ENCODE measurements around the gene POU6F2. TPM values are rescaled to one million over a fixed set of nuclear protein-coding genes. Genes with fewer than 3 reads are reported as not detected.

Gene POU6F2, protein sequence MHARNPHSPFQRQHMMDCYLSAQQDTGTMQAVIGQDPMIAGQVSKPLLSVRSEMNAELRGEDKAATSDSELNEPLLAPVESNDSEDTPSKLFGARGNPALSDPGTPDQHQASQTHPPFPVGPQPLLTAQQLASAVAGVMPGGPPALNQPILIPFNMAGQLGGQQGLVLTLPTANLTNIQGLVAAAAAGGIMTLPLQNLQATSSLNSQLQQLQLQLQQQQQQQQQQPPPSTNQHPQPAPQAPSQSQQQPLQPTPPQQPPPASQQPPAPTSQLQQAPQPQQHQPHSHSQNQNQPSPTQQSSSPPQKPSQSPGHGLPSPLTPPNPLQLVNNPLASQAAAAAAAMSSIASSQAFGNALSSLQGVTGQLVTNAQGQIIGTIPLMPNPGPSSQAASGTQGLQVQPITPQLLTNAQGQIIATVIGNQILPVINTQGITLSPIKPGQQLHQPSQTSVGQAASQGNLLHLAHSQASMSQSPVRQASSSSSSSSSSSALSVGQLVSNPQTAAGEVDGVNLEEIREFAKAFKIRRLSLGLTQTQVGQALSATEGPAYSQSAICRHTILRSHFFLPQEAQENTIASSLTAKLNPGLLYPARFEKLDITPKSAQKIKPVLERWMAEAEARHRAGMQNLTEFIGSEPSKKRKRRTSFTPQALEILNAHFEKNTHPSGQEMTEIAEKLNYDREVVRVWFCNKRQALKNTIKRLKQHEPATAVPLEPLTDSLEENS
- total RNA-seq (not detected), polyA plus RNA-seq (not detected)

DNA sequence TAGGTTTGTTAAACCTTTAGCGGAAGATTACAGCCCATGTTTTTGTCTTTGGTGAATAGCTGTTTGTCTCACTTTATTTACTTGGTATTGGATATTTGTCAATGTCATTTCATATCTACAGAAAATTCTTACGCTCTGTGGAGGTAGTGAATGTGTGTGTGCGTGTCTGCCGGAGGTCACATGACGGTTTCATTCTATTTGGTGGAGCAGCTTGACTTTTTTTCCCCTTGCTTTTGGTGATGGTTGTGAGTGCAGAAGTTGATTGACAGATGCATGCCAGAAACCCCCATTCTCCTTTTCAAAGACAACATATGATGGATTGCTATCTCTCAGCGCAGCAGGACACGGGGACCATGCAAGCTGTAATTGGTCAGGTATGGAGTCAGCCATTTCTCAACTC, at the start of gene POU6F2:
Gene POU6F2 (plus strand): TSS at position 225 of the 400 bp plus-strand sequence. CDS start 45 bp downstream, at position 270.
- Histone ChIP-seq H3K4me3 (ENCODE audit: low read depth, low read length) (no peak within 1 kb of the TSS), H3K27me3 (ENCODE audit: control insufficient read depth, insufficient read depth, low read length) (peaks cover 9% of the 10 kb centered on the region), H3K4me1 (ENCODE audit: control insufficient read depth, insufficient read depth, low read length, poor library complexity, severe bottlenecking) (no peaks in the 10 kb centered on the region), H3K9me3 (ENCODE audit: control insufficient read depth in 2 of 2, low read length in 2 of 2) (no peaks in the 10 kb centered on the region), H3K27ac (ENCODE audit: insufficient read depth, low read length, poor library complexity, severe bottlenecking) (no peak within 1 kb of the TSS), H3K36me3 (ENCODE audit: control insufficient read depth, insufficient read depth, low read length) (no peaks in the 10 kb centered on the region)
- DNase-seq (no peak), ATAC-seq (ENCODE audit: low read depth in 2 of 2) (no peak)
- H3K27me3 Mint-ChIP-seq = peaks cover 45% of the 10 kb centered on the region
- H3K36me3 Mint-ChIP-seq = no peaks in the 10 kb centered on the region
- no peak within 1 kb of the TSS for H3K27ac Mint-ChIP-seq
- H3K9me3 Mint-ChIP-seq = peaks cover 0 to 4% (median 0%) of the 10 kb centered on the region in 7 donors
- peaks cover 0 to 2% (median 0%) of the 10 kb centered on the region in 4 donors for H3K4me1 Mint-ChIP-seq
- H3K4me3 Mint-ChIP-seq = no peak within 1 kb of the TSS

DNA sequence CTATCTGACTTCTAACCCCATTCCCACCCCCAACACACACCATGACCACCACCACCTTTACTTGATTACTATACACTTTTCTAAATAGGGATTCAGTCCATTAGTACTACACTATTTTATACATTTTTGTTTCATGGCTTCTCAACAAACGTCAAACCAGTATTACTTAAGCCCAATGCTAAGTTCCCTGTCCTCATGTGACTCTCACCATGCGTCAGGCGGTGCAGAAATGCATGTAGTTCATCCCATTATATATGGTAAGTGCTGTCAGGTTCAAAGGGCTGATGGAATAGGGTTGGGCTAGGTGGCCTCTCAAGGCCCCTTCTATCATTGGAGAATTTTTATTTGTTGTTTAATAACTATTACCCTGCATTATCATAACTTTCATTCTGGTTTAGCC, 49.2 kb upstream of the POU6F2 start:
- H3K4me1 ChIP-seq (ENCODE audit: control insufficient read depth, insufficient read depth, low read length, poor library complexity, severe bottlenecking) = no peaks in the 10 kb centered on the region
- no peak overlapping the region for H3K4me3 Mint-ChIP-seq
- peaks cover 0 to 5% (median 0%) of the 10 kb centered on the region in 4 donors for H3K4me1 Mint-ChIP-seq
- no peaks in the 10 kb centered on the region for H3K36me3 ChIP-seq (ENCODE audit: control insufficient read depth, insufficient read depth, low read length)
- no peaks in the 10 kb centered on the region for H3K36me3 Mint-ChIP-seq
- H3K27ac Mint-ChIP-seq = no peak overlapping the region
- H3K9me3 ChIP-seq (ENCODE audit: control insufficient read depth in 2 of 2, low read length in 2 of 2) = no peaks in the 10 kb centered on the region
- H3K27me3 ChIP-seq (ENCODE audit: control insufficient read depth, insufficient read depth, low read length) = peaks cover under 1% of the 10 kb centered on the region
- H3K27me3 Mint-ChIP-seq = peaks cover 6% of the 10 kb centered on the region
- ATAC-seq (ENCODE audit: low read depth in 2 of 2) = no peak
- no peak overlapping the region for H3K4me3 ChIP-seq (ENCODE audit: low read depth, low read length)
- H3K27ac ChIP-seq (ENCODE audit: insufficient read depth, low read length, poor library complexity, severe bottlenecking) = no peak overlapping the region
- no peak for DNase-seq
- H3K9me3 Mint-ChIP-seq = no peaks in the 10 kb centered on the region

- ATAC-seq (ENCODE audit: low read depth in 2 of 2) = no peak
- H3K9me3 Mint-ChIP-seq = no peaks in the 10 kb centered on the region
- Histone ChIP-seq H3K27ac (ENCODE audit: insufficient read depth, low read length, poor library complexity, severe bottlenecking) (no peak overlapping the region), H3K27me3 (ENCODE audit: control insufficient read depth, insufficient read depth, low read length) (no peaks in the 10 kb centered on the region), H3K36me3 (ENCODE audit: control insufficient read depth, insufficient read depth, low read length) (no peaks in the 10 kb centered on the region), H3K9me3 (ENCODE audit: control insufficient read depth in 2 of 2, low read length in 2 of 2) (no peaks in the 10 kb centered on the region), H3K4me1 (ENCODE audit: control insufficient read depth, insufficient read depth, low read length, poor library complexity, severe bottlenecking) (no peaks in the 10 kb centered on the region), H3K4me3 (ENCODE audit: low read depth, low read length) (no peak overlapping the region)
- DNase-seq = no peak
- H3K27ac Mint-ChIP-seq = no peak overlapping the region
- H3K27me3 Mint-ChIP-seq = peaks cover 6% of the 10 kb centered on the region
- peaks cover 0 to 5% (median 0%) of the 10 kb centered on the region in 4 donors for H3K4me1 Mint-ChIP-seq
- H3K4me3 Mint-ChIP-seq = no peak overlapping the region
- no peaks in the 10 kb centered on the region for H3K36me3 Mint-ChIP-seq
Measured at GRCh38 chr7:38929460-38930171, 48.1 kb upstream of the POU6F2 start.

DNA sequence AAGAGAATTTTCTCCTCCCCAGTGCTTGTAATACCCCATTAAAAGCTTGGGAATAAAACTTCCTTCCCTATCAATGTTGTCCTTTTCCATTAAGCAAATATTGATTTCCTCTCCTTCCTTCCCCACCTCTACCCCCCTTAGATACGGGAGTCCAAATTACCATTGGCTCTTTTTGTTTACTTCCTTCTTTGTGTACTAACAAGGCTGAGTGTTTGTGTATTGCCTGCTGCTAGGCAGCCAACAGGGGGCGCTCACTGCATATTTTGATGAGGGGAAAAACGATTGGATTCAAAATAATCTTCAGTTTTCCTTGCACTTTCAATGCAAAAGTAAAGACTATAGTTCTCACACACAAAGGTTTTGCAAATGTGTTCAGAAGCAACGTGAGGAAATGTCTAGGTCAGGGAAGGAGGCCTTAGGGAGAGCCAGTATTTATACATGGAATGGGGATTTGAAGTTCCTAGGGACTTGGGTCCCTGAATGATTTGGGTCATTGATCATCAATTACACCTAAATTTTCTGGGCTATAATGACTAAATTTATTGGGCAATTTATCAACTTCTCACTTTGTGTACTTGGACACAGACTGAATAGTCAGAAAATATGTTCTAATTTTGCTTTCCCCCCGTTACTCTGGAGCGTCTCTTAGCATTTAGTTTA, 45.1 kb upstream of the POU6F2 start:
- Mint-ChIP-seq H3K9me3 (no peaks in the 10 kb centered on the region), H3K4me1 (peaks cover 0 to 5% (median 0%) of the 10 kb centered on the region in 4 donors), H3K4me3 (no peak overlapping the region), H3K27me3 (no peaks in the 10 kb centered on the region), H3K36me3 (no peaks in the 10 kb centered on the region), H3K27ac (no peak overlapping the region)
- no peak for ATAC-seq (ENCODE audit: low read depth in 2 of 2)
- no peak overlapping the region for H3K4me3 ChIP-seq (ENCODE audit: low read depth, low read length)
- peaks cover 3% of the 10 kb centered on the region for H3K27me3 ChIP-seq (ENCODE audit: control insufficient read depth, insufficient read depth, low read length)
- no peak overlapping the region for H3K27ac ChIP-seq (ENCODE audit: insufficient read depth, low read length, poor library complexity, severe bottlenecking)
- no peaks in the 10 kb centered on the region for H3K36me3 ChIP-seq (ENCODE audit: control insufficient read depth, insufficient read depth, low read length)
- peak in 1 of 3 donors; percentile 47 for DNase-seq
- no peaks in the 10 kb centered on the region for H3K4me1 ChIP-seq (ENCODE audit: control insufficient read depth, insufficient read depth, low read length, poor library complexity, severe bottlenecking)
- H3K9me3 ChIP-seq (ENCODE audit: control insufficient read depth in 2 of 2, low read length in 2 of 2) = no peaks in the 10 kb centered on the region

DNA sequence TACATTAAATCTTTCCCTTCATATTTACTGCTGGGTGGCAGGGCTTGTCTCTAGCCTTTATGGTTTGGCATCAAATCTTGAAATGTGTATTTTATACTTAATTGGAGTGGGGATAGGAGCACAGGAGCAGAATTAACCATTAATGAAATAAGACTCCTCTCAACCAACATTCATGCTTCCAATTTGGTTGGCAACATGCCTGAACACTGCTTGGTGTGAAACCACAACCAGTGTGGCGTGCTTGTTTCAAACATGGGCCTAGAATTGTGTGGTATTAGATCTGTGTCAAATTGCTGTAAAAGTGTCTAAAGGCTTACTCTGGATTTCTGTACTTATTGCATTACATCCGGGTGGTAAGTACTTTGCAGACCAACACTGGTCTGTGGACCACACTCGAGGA, 43.7 kb upstream of the POU6F2 start:
- H3K9me3 ChIP-seq (ENCODE audit: control insufficient read depth in 2 of 2, low read length in 2 of 2) = no peaks in the 10 kb centered on the region
- Mint-ChIP-seq H3K27ac (no peak overlapping the region), H3K4me1 (peaks cover 0 to 5% (median 0%) of the 10 kb centered on the region in 4 donors), H3K27me3 (peaks cover 6% of the 10 kb centered on the region), H3K9me3 (no peaks in the 10 kb centered on the region), H3K4me3 (no peak overlapping the region), H3K36me3 (no peaks in the 10 kb centered on the region)
- no peaks in the 10 kb centered on the region for H3K4me1 ChIP-seq (ENCODE audit: control insufficient read depth, insufficient read depth, low read length, poor library complexity, severe bottlenecking)
- no peaks in the 10 kb centered on the region for H3K36me3 ChIP-seq (ENCODE audit: control insufficient read depth, insufficient read depth, low read length)
- peaks cover 9% of the 10 kb centered on the region for H3K27me3 ChIP-seq (ENCODE audit: control insufficient read depth, insufficient read depth, low read length)
- no peak overlapping the region for H3K4me3 ChIP-seq (ENCODE audit: low read depth, low read length)
- no peak overlapping the region for H3K27ac ChIP-seq (ENCODE audit: insufficient read depth, low read length, poor library complexity, severe bottlenecking)
- DNase-seq = no peak
- ATAC-seq (ENCODE audit: low read depth in 2 of 2) = peak in 1 of 2 donors; percentile 24

- H3K27ac Mint-ChIP-seq = no peak overlapping the region
- peaks cover 6% of the 10 kb centered on the region for H3K27me3 Mint-ChIP-seq
- DNase-seq = no peak
- H3K9me3 ChIP-seq (ENCODE audit: control insufficient read depth in 2 of 2, low read length in 2 of 2) = no peaks in the 10 kb centered on the region
- H3K4me3 Mint-ChIP-seq = no peak overlapping the region
- peaks cover 0 to 5% (median 0%) of the 10 kb centered on the region in 4 donors for H3K4me1 Mint-ChIP-seq
- no peaks in the 10 kb centered on the region for H3K36me3 ChIP-seq (ENCODE audit: control insufficient read depth, insufficient read depth, low read length)
- H3K36me3 Mint-ChIP-seq = no peaks in the 10 kb centered on the region
- H3K4me3 ChIP-seq (ENCODE audit: low read depth, low read length) = no peak overlapping the region
- H3K27ac ChIP-seq (ENCODE audit: insufficient read depth, low read length, poor library complexity, severe bottlenecking) = no peak overlapping the region
- H3K27me3 ChIP-seq (ENCODE audit: control insufficient read depth, insufficient read depth, low read length) = peaks cover 11% of the 10 kb centered on the region
- no peaks in the 10 kb centered on the region for H3K9me3 Mint-ChIP-seq
- no peak for ATAC-seq (ENCODE audit: low read depth in 2 of 2)
- no peaks in the 10 kb centered on the region for H3K4me1 ChIP-seq (ENCODE audit: control insufficient read depth, insufficient read depth, low read length, poor library complexity, severe bottlenecking)
Measured at GRCh38 chr7:38934536-38934935, 43.2 kb upstream of the POU6F2 start.

DNA sequence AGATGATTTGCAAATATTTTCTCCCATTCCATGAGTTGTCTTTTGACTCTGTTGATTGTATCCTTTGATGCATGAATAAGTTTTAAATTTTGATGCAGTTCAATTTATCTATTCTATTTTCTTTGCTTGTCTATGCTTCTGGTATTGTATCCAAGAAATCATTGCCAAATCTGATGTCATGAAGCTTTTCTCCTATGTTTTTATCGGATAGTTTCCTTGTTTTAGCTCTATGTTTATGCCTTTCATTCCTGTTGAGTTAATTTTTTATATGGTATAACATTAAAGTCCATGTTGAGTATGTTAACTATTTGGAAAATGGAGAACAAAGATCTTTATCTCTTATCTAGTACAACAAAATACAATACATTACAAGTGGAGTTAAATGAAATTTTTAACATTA, 41.1 kb upstream of the POU6F2 start:
- no peak overlapping the region for H3K4me3 Mint-ChIP-seq
- Histone ChIP-seq H3K27me3 (ENCODE audit: control insufficient read depth, insufficient read depth, low read length) (peaks cover 11% of the 10 kb centered on the region), H3K4me3 (ENCODE audit: low read depth, low read length) (no peak overlapping the region), H3K27ac (ENCODE audit: insufficient read depth, low read length, poor library complexity, severe bottlenecking) (no peak overlapping the region), H3K9me3 (ENCODE audit: control insufficient read depth in 2 of 2, low read length in 2 of 2) (no peaks in the 10 kb centered on the region), H3K4me1 (ENCODE audit: control insufficient read depth, insufficient read depth, low read length, poor library complexity, severe bottlenecking) (no peaks in the 10 kb centered on the region), H3K36me3 (ENCODE audit: control insufficient read depth, insufficient read depth, low read length) (no peaks in the 10 kb centered on the region)
- ATAC-seq (ENCODE audit: low read depth in 2 of 2) = no peak
- DNase-seq = no peak
- no peaks in the 10 kb centered on the region for H3K36me3 Mint-ChIP-seq
- H3K27ac Mint-ChIP-seq = no peak overlapping the region
- H3K27me3 Mint-ChIP-seq = peaks cover 6% of the 10 kb centered on the region
- peaks cover 0 to 5% (median 0%) of the 10 kb centered on the region in 4 donors for H3K4me1 Mint-ChIP-seq
- no peaks in the 10 kb centered on the region for H3K9me3 Mint-ChIP-seq

Measured in CD4-positive, CD25-positive, alpha-beta regulatory T cell (primary cell).